ENCODE results near the gene VHLL.
"Not testable (repeated sequence)": the region's sequence is repeated elsewhere in the genome, so short reads cannot be mapped to it uniquely, and the experiment has no call there.

Gene VHLL

GRCh38 chr1:156298852-156299357, at the start of gene VHLL:
VHLL (minus strand) TSS chr1:156299307; CDS start chr1:156299189, 118 bp downstream.
- no peak for DNase-seq

DNA sequence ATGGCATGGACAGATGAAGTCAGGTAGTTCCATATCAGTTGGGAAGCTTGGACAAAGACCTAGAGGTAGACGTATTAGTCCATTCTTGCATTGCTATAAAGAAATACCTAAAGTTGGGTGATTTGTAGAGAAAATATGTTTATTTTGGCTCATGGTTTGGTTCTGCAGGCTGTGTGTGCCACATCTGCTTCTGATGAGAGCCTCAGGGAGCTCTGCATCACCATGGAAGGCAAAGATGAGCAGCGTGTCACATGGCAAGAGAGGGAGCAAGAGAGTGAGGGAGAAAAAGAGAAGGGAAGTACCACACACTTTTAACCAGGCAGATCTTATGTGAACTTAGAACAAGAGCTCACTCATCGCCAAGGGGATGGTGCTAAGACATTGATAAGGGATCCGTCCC, 48.2 kb upstream of the VHLL start:
- no peak for DNase-seq

DNA sequence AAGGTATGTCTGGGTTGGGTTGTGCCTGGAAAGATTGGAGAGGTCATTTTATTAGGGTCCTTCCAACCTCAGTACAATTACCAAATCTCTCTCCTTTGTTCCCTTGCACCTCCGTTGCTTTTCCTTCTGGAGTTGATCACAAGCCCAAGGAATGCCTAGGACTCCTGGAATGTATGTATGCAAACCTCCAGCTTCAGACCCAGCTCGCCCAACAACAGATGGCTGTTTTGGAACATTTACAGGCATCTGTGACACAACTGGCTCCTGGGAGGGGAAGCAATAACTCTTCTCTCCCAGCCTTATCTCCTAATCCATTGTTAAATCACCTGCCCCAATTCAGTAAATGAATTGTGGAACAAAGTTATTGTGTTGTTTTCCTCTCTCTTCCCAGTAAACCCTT, 47.5 kb upstream of the VHLL start:
- DNase-seq, result no peak

- DNase-seq, result not testable (repeated sequence)
Observed at GRCh38 chr1:156346035-156346434, 46.9 kb upstream of the VHLL start.

DNA sequence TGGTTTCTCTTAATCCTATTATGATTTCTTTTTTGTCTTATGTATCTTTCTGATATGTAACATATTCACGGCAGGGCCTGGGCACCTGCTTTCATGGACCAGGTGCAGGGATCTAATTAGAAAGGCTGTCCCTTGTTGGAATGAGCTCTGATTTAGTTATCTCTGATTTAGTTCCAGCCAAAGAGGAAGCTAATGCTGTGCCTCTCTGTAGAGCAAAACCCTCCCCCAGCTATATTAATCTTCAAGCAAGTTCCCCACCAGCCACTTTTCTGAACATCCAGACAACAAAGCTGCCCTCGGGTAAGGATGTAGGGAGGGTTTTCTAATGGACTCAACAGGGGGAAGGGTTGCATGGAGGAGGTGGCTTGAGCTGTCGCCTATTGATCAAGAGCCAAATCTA, 45.3 kb upstream of the VHLL start:
- no peak for DNase-seq

DNA sequence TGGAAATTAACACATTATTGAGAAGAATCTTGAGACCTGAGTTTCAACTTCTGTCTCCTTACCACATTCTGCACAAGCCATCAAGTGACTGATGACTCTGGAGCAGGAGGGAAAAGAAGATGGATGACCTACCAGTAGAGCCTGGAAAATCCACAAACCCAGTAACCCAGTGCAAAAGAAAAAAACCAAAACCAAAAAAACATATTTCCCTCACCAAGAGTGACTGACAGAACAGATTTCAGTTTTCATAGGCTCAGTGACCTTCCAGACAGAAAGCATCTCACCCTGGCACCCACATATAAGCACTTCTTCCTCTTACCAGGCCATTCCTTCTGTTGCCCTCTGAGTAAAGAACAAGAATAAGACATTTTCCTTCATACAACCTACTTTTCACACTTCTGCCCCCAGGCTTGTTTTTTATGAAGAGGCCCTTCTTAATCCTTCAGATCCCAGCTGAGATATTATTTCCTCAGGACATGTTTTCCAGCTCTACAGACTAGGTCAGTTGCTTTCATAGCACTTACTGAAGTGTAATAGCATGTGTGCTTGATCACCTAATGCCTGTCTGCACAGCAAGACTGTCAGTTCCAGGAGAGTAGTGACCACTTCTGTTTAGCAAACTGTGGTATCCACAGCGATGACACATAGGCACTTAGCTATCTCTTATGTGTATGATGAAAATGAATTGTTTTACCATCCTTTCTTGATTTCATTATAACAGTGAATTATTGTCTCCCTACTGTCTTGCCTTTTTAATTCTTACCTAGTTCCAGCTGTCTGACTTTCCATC, 43.3 kb upstream of the VHLL start:
- no peak for DNase-seq

- DNase-seq, result peak; percentile 100
Observed at GRCh38 chr1:156338180-156338976, 39.3 kb upstream of the VHLL start, which contains the start of the genes CCT3 and TSACC. CCT3 (minus strand) TSS chr1:156338292; CDS start chr1:156338184, 108 bp downstream. TSACC (plus strand) TSS chr1:156338526; CDS start chr1:156339758, 1,232 bp downstream.

GRCh38 chr1:156337888-156338179, 38.7 kb upstream of the VHLL start:
- DNase-seq, result no peak

DNA sequence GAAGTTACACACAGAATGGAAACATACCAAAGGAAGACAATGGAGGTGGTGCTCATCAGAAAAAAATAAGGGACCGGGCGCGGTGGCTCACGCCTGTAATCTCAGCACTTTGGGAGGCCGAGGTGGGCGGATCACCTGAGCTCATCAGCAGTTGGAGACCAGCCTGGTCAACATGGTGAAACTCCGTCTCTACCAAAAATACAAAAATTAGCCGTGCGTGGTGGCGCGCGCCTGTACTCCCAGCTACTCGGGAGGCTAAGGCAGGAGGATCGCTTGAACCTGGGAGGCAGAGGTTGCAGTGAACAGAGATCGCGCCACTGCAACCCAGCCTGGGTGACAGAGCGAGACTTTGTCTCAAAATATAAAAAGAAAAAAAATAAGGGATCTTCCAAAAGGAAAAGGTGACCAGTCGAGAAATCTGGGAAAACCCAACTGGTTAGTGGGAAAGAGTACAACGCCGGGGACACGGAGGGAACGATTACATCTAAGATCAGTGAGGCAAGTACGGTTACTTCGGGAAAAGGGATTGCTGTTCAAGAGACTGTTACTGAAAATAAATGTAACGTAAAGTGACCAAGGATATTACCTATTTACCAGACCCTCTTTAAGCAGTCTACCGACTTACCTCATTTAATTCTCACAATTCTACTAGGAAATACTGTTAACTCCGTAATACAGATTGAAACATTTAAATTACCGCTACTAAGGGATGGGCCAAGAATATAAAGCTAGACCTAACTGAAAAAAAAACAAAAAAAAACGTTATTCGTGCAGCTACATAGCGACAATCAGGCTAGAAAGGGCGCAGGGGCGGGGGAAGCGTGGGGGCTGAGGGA, 38.2 kb upstream of the VHLL start:
- peak; percentile 13 for DNase-seq

GRCh38 chr1:156336242-156336641, 37.1 kb upstream of the VHLL start:
- peak; percentile 11 for DNase-seq

GRCh38 chr1:156323179-156323578, 24.1 kb upstream of the VHLL start:
- DNase-seq, result not testable (repeated sequence)

DNA sequence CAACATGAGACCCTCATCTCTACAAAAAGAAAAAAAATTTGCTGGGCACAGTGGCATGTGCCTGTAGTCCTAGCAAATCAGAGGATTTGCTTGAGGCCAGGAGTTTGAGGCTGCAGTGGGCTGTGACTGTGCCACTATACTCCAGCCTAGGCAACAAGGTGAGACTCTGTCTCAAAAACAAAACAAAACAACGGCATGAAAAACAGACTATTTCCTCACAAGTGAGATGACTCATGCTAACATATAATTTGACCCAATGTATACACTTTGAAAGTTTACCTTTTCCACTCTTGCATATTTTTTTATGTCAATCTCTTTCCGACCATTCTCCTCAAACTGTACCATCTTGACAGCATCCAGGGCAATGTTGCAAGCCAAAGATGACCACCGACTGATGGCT, 21.5 kb upstream of the VHLL start:
- DNase-seq, result no peak

DNA sequence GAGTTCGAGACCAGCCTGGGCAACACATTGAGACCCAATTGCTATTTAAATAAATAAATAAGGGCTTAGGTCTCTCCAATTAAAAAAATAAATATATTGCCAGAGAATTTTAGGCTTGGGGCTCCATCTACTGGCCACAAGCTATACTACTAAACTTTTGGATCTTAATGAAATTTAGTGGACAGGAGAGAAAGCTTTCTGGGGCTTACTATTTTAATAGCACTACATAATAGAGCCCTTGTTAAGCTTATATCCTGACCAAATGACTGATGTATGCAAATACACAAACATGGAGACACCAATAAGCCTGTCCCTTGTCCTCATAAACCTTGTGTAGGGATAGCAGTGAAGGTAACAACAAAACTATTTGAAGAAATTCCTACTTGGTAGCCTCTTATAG, 20.6 kb upstream of the VHLL start:
- peak; percentile 27 for DNase-seq

GRCh38 chr1:156316909-156317308, 17.8 kb upstream of the VHLL start:
- no peak for DNase-seq

DNA sequence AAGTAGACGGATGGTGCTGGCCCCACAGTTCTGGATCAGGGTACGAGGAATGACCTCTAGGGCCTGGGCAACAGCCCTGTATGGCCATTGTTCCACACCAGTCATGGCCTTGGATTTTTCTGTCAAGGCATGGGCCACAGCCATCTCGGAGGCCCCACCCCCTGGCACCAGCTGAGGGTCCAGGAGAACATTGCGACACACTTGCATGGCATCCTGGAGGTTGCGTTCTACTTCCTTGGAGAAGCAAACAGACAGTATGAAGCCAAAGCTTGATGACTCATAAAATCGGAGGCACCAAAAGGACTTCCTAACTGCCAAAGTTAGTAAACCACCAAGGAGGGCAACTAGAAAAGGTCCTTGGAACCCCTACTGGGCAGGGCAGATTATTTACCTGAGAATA, 11.9 kb upstream of the VHLL start:
- no peak for DNase-seq

GRCh38 chr1:156308078-156308477, 9.0 kb upstream of the VHLL start:
- DNase-seq, result no peak

DNA sequence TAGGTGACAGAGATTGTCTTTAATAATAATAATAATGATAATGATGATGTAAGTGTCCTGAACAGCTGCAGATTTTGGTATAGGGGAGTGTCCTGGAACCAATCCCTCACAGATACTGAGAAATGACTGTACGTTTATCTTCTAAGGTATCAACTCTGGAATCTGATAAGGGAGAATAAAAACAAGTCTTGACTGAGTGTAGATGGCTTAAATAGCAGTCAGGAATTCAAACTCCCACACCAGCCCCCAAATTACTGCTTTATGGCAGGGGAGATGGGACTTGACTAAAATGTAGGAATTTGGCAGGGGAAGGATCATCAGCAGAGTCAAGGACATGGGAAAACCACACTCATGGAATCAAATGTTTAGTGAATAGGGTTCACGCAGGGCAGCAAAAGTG, 6.1 kb upstream of the VHLL start:
- no peak for DNase-seq

DNA sequence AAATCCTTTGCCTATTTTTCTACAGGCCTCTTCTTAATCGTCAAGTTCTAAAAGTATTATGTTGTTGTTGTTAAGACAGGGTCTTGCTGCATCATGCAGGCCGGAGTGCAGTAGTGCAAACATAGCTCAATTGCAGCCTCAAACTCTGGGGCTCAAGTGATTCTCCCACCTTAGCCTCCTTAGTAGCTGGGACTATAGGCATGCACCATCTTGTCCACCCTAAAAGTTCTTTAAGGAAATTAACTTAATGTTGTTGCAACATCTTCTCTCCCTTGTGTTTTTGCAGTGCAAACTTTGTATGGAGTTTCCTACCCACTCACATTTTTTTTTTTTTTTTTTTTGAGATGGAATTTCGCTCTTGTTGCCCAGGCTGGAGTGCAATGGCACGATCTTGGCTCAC, 4.1 kb upstream of the VHLL start:
- DNase-seq, result no peak

GRCh38 chr1:156295391-156295947, 3.6 kb downstream of the VHLL start, which contains the start of gene GLMP:
GLMP (minus strand) TSS chr1:156295679; CDS start chr1:156295645, 34 bp downstream.
- DNase-seq, result peak; percentile 67

DNA sequence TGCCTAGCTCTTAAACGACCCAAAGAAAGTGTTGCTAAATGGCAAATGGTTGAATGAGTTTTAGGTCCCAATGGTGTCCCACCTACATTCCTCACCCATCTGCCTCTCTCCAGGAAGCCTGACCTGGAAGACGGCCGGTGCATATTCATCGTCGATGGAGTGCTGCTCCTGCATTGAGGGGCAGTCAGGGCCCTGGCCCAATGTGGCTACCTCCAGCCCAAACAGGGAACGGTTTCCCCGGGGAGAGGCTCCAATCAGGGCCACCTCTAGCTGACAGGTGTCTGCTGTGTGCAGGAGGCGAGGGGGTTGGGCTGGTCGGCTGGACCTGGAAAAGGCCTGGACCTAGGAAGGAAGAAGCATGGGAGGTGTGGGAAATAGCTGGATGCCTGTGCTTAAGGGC, 5.2 kb downstream of the VHLL start:
- no peak for DNase-seq

DNA sequence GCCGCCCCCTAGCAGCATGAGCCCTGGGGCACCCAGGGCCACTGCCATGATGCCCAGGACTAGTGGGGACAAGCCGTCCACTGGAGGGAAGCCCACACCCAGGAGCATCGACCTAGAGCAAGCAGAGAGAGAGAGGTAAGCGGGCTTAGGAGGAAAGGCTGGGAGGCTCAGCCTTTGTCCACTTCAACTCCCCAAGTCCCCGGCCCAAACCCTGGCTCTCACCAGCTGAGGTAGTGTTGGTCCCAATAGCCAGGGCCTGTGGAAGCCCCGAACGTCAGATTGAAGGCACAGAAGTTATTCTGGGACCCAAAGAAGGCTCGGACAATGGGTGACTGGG, 6.0 kb downstream of the VHLL start:
- no peak for DNase-seq

DNA sequence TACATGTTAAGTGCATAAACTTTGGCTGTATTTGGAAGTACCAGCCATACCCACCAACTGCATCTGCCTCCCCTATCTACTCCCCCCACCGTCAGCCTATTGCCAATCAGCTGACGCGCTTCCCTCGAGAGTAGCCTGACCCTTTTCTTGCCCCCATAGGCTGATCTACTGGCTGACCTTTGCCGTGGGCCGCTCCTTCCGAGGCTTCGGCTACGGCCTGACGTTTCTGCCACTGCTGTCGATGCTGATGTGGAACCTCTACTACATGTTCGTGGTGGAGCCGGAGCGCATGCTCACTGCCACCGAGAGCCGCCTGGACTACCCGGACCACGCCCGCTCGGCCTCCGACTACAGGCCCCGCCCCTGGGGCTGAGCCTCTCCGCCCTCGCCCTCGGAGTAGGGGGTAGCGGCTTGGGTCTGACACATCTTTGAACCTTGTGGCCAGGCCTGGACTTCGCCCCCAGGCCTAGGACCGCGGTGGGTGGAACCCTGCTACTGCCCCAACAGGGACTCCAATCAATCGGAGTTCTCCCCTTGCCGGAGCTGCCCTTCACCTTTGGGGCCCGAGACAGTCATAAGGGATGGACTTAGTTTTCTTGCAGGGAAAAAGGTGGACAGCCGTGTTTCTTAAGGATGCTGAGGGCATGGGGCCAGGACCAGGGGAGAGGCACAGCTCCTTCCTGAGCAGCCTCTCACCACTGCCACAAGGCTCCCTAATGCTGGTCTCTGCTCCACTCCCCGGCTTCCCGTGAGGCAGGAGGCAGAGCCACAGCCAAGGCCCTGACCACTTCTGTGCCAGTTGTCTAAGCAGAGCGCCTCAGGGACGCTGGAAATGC, 7.7 kb downstream of the VHLL start:
- DNase-seq, result no peak
